Stimulated activated CD8-positive, alpha-beta memory T cell treated with anti-CD3 and anti-CD28 coated beads, Interleukin-12 subunit alpha, Interleukin-12 subunit beta, amount 100 ng/mL, for 24 hours (primary cell): Measurements from ENCODE around the gene VAT1L.
A peak's percentile ranks its signal among the peaks of the same experiment; 100 is the strongest.

Source experiments
- DNase-seq: peaks from one replicate; pipeline ENCODE4 v3.0.0-alpha.2; 2020; ENCODE audit errors: extremely low read depth

The VAT1L gene

DNA sequence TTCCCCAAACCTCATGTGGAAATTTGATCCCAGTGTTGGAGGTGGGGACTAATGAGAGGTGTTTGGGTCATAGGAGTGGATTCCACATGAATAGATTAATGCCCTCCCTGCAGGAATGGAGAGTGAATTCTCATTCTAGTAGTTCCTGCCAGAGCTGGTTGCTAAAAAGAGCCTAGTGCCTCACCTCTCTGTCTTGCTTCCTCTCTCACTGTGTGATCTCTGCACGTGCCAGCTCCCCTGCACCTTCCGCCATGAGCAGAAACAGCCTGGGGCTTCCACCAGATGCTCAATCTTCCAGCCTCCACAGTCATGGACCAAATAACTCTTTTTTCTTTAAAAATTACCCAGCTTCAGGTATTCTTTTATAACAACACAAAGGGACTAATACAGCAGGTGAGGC lies 161.1 kb downstream of the VAT1L start:
- no peak for DNase-seq

DNA sequence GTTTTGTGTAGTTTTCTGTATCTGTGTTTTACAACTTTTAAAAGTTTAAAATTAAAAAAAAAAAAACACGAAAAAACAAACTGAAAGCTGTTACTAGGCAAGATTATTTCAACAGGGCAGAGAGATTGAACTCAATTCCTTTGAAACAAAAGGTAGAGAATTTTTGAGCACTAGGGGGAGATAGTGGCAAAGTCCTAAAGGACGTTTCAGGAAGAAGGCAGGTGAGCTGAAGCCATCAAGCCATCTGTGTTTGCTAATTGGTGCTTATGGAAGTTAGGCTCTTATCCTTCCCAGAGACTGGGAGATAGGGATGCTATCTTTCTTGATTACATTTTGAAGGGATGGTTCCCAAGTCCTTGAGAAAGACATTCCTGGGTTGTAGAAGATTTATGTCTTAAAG lies 163.4 kb downstream of the VAT1L start:
- DNase-seq = no peak

DNA sequence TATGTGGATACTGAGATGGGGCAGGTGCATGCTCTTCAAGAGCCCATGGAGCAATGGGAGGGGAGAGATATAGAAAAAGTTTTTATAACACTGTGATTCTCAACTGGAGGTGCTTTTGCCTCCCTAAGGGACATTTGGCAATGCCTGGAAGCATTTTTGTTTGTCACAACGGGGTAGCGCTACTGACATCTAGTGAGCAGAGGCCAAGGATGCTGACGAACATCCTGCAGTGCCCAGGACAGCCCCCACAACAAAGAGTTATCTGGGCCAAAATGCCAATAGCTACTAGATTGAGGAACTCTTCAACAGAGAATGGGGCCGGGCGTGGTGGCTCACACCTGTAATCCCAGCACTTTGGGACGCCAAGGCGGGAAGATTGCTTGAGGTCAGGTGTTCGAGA lies 166.8 kb downstream of the VAT1L start:
- no peak for DNase-seq

DNA sequence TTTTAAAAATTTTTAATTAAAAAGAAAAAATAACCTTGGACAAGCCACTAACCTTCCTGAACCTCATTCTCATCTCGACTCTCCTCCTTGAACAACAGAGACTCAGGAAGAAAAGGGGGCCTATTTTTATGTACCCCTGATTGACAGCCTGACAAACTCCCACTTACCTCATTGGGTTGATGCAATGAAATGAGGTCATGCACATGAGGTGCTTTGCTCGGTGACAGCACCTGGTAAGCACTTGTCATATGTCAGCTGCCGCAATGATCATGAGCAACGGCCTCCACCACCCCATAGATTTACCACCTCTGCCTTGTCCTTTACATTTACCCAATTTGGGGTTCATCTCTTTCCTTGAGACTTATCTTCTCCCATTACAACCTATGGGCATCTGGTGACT lies 167.9 kb downstream of the VAT1L start:
- DNase-seq = no peak

DNA sequence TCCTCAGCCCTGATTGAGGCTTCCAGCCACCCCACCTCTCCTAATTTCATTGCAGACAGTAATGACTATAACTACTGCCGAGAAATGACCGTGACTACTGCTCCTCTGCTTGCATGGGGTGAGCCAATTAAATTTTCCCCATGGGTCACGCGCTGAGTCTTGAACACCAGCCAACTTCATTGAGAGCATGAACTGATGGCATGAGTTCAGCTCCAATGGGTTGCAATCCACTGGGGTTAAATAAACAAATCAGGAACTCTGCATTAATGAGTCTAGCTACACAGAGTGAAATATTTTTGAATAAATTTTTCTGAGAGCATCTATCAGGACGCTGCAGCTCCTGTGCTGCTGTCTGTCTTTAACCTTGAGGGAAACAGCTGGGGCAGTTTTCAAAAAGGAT lies 172.4 kb downstream of the VAT1L start:
- DNase-seq = no peak

DNA sequence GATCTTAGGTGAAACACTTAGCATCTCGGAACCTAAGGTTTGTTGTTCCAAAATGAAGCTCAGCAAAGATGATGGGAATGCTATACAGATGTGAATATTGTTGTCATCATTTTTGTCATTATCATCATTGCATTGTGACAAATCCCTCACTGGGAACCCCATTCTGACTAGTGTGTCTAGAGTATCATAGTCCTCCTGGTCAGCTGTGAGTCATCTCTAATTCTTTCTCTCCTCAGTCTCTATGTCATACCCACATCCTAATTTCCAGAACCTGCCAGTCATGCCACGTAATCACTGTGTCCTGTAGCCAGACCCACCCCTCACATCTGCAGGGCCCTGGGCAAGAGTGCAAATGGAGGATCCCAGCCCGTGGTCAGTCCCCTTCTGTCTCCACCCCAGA lies 173.4 kb downstream of the VAT1L start:
- no peak for DNase-seq

DNA sequence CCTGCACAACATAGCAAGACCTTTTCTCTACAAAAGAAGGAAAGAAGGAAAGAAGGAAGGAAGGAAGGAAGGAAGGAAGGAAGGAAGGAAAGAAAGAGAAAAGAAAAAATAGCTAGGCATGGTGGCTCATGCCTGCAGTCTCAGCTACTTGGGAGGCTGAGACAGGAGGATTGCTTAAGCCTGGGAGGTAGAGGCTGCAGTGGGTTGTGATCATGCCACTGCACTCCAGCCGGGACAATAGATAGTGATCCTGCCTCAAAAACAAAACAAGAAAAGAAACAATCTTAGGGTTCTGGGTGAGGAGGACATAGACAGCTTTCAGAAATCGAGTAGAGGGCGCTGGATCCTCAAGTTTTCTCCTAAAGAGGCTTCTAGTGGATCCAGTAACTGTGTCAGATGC lies 174.3 kb downstream of the VAT1L start:
- DNase-seq = no peak

DNA sequence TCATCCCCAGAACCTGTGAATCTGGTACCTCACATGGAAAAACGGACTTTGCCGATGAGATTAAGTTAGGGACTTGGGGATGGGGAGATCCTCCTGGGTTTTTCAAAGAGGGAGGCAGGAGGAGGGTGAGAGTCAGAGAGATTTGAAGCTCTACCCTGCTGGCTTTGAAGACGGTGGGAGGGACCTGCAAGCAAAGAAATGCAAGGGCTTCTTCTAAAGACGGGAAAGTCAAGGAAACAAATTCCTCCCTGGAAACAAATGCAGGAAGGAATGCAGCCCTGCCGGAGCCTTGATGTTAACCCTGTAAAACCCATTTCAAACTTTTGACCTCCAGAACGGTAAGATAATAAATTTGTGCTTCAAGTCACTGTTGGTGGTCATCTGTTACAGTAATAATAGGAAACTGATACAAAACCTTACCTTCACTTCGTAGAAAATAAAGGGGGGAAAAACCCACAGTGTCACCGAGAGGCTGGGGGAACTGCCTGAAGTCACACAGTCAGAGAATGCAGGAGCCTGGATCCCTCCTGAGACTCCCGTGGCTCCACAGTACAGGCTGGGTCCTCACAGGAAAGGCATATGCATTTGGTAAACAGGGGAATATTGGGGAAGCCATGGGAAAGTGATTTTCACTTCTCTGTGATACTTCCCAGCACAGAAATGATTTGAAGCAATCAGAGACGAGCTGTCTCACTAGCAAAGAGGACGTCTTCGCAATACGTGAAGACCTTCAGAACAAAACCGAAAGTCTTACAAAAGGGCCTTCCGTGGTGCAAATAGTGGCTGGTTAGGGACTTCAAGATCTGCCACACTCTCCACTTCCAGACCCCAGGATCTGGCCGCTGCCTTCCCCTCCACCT lies 175.1 kb downstream of the VAT1L start:
- no peak for DNase-seq

DNA sequence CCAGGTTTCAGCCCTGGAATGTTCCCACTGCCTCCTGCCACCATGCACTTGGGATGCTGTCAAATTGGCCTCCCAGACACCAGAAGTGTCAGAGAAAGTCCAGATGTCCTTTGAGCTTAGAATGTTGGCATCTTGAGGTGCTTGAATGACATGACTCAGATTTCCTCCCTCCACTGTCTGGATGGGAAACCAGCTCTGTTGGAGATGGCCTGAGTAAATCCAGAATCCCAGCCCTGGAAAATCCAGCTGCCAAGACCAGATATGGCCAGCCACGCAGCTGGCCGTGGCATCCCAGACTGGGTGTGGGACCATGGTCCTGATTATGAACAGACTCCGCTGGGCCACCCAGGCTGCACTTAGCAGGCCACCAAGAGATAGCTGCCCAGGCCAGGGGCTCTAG lies 177.0 kb downstream of the VAT1L start:
- no peak for DNase-seq

DNA sequence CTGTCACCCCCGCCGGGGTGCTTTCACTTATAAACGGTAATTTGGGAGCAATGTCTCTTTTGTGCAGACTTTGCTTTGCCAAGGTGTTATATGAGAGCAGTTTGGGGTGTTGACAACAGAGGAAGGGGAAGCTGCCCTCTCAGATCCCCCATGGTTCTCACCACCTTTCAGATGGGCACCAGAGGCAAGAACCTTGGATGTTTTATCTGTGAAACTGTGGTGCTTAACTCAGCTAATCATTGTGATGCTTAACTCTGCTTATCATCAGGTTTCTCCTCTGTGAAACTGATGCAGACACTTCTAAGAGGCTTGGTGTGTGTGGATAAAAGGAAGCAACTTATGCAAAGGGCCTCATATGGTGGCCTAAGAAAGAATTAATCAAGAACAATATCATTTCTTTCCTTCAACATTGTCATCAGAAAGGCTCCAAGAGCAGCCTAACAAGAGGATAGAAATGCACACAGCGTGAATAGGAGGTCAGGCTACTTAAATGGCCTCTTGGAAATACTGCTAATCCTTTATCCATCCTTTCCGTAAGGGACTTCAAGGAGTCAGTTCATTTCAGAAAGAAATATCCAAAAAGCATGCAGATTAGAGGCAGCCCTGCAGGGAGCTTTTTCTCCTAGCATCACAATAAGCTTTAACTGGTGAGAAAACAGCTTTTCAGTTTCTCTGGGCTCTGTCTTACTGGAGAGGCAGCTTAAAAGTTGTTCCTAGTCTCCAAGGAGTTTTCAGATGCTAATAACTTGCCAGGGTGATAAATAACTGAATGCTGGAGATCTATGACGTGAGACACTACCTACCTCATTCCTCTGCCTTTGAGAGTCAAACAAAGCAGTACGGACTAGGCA lies 178.9 kb downstream of the VAT1L start:
- DNase-seq = no peak

DNA sequence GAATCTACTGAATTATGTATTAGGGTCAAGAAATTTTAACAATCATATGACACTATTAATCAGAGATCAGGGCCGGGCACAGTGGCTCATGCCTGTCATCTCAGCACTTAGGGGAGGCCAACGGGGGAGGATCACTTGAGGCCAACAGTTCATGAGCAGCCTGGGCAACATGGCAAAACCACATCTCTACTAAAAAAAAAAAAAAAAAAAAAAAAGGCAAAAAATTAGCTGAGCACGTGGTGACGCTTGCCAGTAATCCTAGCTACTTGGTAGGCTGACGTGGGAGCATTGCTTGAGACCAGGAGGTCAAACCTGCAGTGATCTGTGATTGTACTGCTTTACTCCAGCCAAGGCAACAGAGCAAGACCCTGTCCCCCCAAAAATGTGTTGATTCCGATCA lies 181.5 kb downstream of the VAT1L start:
- no peak for DNase-seq

DNA sequence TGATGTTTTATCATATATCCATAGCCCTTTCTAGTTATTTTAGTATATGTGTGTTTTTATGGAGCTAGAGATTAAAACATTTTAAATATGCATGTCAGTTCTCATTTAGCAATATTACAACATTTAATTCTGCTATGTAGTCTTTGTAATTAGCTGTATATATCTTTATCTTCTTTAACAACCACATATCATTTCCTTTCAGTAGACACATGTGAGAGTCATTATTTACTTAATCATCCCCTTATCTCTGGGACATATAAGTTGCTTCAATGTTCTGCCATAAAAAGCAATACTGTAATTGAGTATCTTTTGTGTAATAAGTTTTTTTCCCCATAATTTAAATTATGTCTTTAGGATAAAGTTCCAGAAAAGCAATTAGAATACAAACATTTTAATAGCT lies 182.0 kb downstream of the VAT1L start:
- no peak for DNase-seq

DNA sequence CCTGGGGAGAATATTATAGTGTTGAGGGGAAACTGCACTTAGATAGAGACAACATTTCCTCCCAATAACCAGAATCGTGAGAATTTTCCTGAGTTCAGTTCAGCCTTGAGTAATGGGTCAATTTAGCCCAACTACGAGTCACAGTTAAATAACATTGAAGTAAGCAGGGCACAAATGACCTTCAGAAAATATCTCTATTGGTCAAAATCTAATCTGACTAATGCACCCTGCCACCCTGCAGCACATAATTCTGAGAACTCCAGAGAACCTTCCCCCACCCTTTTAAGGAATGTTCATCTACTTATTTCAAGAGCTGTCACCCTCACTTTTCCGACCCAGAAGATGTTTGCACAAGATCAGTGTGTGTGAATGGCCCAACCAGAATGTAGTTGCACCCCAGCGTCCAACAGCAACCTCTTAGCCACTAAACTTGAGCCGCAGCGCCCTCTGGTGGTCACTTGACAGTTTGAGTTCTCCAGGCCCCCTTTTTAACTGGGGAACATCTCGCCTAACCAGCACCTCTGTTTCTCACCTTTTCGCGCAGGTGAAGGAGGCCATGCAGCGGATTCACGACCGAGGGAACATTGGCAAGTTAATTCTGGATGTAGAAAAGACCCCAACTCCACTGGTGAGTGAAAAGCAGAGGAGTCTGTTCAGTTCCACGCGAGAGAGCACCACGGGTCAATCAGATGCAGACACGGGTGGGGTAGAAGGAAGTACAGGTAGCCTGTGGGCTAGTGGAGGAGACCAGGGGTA lies 183.1 kb downstream of the VAT1L start:
- peak; percentile 41 for DNase-seq

DNA sequence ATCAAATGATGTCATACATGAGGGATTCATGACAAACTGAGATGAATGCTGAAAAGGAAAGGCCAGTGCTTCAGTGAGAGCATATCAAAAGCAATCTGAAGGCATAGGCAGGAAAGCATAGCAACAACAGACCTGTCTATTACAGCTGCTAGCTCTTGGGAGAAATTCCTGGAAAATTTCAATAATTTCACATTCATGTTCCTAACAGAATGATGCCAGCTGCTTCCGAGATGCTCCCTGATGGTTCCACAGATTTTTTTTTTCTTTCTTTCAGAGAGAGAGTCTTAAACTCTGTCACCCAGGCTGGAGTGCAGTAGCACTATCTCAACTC lies 183.7 kb downstream of the VAT1L start:
- no peak for DNase-seq

DNA sequence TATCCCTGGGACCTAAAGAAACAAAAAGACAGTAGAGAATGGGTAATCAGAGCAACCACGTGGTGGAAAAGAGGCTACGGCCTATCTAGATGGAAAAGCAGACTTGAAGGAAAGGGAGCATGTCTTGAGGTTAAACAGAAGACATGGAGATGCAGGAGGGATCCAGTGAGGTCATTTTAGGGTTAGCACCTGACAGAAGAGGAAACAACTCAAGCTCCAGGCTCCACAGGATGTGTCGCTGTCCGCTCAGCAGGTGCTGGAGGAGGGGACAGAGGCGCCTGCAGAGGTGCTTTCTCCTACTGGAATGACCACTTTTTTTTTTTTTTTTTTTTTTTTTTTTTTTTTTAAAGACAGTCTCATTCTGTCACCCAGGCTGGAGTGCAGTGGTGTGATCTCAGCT lies 186.5 kb downstream of the VAT1L start:
- no peak for DNase-seq

DNA sequence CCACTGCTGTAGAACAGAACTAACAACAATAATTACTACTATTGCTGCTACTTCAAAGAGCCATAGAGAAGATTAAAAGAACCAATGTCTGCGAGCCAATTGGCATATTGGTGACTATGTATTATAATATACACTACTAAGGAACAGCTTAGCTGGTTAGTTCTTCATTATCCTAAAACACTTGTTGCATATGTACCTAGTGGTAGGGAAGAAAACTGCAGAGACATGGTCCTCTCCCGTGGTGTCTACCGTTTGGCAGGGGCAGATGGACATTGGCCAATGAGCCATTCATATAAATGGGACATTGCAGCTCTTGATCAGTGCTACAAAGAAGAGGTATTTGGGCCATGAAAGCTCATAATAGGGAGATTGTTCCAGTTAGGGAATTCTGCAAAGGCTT lies 187.6 kb downstream of the VAT1L start:
- DNase-seq = no peak

DNA sequence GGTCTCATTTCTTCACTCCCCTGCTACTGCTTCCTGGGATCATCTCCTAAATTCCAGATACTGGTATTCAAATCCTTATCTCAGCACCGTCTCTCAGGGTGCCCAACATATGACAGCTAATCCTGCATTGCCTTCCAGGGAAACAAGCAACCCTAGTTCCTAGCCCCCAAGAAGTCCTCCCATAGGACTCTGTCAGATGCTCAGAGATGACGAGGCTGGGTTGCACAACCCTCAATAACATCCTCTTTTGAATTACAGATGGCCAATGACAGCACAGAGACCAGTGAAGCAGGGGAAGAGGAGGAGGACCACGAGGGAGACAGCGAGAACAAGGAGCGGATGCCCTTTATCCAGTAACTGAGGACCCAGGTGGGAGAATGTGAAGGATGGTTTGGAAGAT lies 189.0 kb downstream of the VAT1L start:
- no peak for DNase-seq

DNA sequence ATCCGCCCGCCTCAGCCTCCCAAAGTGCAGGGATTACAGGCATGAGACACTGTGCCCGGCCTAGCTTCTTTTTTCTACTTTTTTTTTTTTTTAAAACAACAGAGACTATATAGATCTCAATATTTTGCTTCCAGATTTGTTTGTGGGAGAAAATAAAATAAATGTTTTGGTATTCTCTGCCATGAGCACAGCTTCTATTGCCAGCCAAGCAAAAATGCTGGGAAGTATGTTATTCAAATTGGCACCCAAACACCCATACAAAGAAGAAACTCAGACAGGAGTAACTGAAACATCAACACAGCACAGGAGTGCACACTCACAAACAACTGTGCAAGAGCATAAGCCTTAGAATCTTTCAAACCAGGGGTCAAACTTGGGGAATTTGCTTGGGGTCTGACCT lies 196.7 kb downstream of the VAT1L start:
- no peak for DNase-seq

DNA sequence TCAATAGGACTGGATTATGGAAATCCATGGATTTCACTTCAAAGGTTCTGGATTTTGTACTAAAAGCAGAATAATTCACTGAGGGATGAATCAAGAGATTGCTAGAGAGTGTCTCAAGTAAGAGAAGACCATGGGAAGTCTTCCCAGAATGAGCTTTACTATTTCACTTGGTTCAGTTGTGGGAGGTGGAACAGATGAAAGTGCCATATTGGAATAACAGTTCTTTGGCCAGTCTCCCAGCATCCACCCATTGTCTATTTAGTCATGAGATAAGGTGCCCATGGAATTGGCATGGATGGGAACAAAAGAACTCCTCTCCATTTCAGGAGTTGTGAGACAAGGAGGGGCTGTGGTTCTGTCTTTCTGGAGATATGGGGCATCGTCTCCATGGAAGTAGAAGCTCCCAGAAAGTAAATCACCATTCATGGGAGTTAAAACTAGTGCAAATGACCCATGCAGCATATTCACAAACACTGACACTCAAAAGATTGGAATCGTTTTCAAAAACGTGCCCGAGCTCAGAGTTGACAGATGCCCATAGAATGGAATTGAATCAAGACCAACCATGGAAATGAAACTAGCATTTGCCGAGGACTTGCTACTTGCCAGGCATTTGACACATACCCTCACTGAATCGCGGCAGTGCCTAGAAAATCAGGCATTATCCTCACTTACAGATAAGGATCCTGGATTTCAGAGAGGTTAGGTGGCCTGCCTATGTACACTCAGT lies 197.8 kb downstream of the VAT1L start:
- DNase-seq = no peak

DNA sequence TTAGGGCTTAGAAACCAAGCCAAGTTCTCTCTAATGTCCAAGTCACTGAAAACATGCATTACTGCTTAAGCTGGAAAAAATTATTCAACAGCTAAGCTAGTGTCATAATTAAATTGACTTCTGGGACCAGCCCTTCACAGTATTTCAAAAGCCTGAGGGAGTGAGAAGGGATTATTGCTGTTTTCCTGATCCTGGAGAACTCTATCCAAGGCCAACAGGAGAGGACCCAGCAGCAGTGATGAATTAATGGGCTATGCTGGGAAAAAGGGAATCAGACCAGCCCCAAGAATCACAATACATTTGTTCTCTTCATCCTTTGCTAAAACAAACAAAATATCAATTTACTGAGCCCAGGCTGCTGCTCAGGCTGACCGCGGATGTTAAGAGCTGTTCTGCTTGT lies 199.4 kb downstream of the VAT1L start:
- DNase-seq = no peak

DNA sequence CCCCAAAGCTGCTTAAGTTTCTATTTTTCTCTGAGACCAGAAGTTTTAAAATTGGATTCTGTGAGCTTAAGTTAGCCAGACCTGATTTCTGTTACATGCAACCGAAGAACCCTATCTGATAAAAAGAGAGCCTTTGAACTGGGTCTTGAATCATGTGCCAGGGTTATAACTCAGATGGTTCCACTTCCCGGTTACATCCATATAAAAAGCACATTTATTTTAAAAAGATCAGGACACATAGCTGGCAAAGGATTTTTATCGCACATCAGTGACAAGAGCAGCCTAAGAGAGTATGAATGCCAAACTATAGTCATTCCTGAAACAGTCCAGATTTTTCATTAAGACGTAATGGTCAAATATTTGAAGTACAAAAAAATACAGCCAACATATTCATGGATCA lies 201.5 kb downstream of the VAT1L start:
- no peak for DNase-seq

DNA sequence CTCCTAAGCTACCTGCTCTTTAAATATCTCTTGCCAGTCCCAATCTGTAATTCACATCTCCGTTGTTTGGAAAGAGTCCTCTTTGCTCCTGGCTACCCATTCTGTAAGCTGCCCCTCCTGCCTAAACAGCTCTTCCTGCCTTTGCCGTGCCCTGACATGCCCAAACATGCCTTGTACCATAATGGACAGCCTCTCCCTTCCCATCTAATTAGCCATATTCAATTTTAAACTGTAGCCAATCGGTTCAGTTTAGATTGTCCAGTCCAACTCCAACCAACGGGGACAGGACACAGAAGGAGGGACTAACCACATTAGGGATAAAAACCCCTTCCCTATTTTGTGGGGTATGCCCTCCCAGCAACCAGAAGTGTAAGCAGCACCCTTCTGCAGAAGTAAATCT lies 203.3 kb downstream of the VAT1L start:
- no peak for DNase-seq
